Measurements from ENCODE around the gene TBC1D4.
"Not testable (repeated sequence)": the region's sequence is repeated elsewhere in the genome, so short reads cannot be mapped to it uniquely, and the experiment has no call there.

The TBC1D4 gene

DNA sequence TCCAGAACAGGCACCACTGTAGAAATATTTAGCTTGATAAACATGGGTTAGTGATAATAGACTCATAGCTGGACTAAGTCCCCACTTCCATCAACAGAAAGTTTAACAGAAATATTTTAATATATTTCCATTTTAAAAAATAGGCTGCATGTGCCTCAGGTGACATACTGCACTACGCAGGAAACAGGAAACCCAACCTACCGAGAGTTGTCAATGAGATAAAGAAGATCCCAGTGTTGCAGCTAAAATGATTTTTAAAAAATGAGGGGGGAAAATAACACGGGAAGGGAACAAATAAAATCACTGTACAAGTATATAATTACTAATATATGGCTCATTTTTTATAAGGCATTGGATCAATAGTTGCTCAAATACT is 154.8 kb downstream of the TBC1D4 start:
- DNase-seq (ENCODE audit: low read depth in 2 of 2, low spot score in 1 of 2): no peak

DNA sequence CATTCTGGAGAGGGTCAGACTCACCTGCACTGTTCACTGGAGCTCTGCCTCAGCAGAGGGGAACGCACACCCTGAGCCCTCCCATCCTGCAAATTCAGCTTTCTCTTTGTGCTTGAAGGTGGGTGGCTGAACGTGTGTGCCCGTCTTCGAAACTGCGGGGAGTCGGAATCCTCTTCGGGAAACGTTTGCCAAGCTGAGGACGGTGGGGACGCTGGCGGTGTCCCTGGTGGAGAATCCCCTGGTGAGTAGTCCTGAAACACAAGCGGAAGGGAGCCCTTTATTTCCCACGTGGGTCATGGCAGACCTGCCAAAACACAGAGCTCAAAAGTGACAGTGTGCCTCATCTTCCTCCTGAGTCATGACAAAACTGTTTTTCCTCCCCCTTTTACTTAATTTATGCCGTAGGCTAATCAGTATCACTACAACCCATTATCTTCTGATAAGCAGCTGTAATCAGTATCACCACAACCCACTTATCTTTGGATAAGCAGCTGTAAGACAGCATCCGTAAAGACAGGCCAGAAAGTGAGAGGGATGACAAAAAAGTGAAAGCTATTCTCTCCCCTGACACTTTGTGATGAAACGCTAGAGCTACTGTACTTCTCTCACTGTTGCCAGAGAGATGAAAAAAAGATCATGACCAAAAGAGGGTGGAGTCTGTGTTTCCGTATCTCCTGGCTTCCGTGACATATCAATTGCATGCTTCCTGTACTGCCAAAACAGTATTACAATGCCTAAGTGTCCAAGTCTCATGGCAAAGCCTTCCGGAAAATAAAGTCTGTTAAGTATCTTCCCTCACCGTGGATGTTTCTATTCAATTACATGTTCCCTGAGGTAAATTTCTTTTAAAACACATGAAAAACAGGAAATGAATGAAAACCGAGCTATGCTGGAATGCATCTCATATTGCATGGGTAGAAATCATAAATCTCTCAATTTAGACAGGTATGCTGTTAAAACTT is 155.5 kb downstream of the TBC1D4 start:
- DNase-seq (ENCODE audit: low read depth in 2 of 2, low spot score in 1 of 2): peak in 1 of 2 donors; percentile 4

DNA sequence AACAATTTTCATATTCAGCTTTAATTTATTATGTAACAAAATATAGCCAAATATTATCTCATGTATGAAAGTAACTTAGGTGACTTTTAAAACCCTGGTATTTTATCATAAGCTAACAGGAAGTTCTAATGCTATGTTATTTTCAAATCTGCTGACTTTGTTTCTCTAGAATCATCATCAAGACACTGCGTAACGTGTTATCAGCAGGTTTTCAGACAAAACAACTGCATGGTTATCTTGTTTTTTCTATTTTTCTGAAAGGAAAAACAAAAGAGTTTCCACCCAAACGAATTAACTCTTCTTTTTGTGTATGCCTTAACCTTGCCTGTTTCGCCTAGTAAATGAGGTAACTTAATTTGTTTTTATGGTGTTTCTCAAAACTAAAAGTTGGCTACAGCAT is 156.3 kb downstream of the TBC1D4 start:
- no peak for DNase-seq (ENCODE audit: low read depth in 2 of 2, low spot score in 1 of 2)

DNA sequence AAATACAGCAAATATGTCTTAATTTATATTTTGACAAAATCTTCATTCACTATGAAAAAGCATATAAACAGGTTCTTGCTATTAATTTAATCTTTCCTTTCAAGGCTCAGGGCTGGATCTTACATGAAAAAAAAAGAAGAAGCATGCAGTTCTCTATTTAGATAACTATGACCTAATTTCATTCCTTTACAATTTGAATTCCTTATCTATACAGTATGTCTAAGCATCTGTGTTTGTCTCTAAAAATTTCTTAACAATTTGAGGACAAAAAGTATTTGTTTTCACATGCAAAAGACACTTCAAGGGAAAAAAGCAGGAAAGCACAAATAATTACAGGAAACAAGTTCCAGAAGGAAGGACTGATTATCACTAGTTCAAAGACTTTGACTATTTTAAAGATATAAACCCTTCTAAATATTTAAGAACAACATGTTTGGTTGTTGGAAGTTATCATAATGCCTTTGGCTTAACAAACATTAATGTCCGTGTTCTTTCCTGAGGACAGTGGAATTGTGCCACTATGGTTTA is 157.5 kb downstream of the TBC1D4 start:
- no peak for DNase-seq (ENCODE audit: low read depth in 2 of 2, low spot score in 1 of 2)

DNA sequence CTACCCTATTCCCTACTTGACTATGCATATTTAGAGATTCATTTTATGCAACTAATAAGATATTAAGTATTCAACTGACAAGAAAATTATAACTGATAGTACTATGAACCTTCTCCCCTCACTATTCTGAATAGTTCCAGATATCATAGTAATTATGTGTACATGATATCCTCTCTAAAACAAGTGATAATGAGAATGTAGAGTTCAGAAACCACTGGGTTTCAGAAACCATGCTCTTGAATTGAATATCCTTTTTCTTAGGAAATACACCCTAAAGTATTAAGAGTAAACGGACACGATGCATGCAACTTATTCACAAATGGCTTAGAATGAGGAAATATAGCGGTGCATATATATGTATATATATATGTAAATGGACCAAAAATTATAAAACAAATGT is 160.9 kb downstream of the TBC1D4 start:
- no peak for DNase-seq (ENCODE audit: low read depth in 2 of 2, low spot score in 1 of 2)

DNA sequence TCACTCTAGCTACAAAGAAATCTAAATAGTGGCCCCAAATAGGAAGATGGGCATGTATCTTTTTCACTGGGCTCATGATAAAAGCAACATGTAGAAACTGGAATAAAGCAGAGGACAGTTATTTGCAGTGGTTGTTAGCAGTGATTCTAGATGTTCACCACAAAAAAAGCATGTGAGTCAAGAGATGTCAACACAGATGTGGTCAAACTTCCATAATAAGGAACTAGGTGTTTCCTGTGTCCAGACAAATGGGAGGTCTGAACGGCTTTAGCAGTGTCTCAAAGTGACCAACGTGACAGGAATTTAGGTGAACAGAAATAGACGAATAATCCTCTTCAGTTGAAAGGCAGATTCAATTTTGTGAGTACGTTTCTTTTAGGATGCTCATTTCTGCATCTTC is 162.7 kb downstream of the TBC1D4 start:
- DNase-seq (ENCODE audit: low read depth in 2 of 2, low spot score in 1 of 2): no peak

DNA sequence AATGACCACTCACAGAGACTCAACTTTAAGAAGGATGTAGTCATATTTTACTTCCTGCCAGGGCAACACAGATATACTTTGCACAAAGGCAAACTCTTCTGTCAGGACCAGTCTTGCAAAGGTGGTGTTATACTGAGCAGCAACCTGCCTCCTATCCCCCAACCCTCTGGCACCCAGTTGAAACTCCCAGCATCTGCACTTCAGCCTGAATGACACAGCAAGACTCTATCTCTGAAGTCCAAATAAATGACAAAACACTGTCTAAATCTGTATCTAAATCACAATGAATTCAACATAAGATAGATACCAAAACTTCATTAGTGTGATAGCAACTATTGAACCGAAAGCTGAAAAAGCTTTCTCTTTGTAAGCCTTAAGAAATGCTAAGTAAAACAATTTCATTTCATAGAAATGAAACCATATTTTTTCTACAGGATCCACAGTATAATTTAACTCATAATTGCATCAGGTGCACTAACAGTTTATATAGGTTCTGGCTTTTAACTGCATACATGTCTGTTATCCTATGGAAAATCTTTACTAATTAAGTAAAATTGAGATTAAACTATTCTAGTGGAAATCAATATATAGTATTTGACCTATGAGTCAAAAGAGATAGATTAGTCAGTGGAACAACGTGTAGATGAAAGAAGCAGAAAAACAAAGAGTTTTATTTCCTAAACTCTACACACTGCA is 163.7 kb downstream of the TBC1D4 start:
- no peak for DNase-seq (ENCODE audit: low read depth in 2 of 2, low spot score in 1 of 2)

DNA sequence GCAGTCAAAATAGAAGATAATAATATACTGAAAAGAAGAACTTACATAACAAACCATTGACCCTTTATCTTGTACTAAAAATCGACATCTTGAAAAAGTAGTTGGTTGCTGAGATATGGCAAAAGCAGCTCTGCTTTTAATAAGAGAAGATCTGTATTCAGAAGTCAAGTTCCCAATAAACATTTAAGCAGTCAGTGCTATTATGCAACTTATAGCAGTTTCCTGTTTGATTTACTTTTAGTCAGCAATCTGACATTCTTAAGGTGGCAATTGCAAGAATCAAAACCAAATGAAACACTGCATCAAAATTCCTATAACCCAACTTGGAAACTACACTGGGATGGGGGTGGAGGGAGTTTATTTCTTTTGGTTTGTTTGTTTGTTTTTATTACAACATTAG is 165.5 kb downstream of the TBC1D4 start:
- DNase-seq (ENCODE audit: low read depth in 2 of 2, low spot score in 1 of 2): no peak

DNA sequence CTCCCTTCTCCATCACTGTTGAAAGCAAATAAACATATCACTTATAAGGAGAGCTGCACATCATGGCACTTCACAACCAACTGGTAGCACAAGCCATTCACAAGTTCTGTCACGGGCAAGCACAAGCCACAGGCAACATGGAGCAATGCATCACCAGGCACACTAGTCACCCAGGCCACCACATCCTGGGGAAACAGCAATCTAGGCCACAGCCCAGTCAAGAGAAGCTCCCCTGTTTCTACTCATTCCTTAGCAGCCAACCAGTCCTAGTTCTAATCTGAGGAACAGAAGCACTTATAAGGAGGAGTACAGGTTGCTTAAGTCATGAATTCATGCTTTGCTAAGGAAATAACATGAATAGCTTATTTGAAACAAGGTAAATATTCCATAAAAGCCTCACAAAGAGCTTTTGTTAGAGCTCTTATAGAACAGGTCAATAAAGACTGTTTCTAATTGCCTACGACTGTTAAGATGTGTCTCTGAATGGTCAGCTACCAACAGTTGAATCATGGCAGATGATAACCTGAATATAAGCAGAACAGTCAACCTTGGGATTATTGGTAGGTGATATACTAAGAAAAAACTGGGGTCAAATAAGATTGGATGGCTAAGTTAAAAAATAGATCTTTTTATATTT is 169.0 kb downstream of the TBC1D4 start:
- DNase-seq (ENCODE audit: low read depth in 2 of 2, low spot score in 1 of 2): no peak

DNA sequence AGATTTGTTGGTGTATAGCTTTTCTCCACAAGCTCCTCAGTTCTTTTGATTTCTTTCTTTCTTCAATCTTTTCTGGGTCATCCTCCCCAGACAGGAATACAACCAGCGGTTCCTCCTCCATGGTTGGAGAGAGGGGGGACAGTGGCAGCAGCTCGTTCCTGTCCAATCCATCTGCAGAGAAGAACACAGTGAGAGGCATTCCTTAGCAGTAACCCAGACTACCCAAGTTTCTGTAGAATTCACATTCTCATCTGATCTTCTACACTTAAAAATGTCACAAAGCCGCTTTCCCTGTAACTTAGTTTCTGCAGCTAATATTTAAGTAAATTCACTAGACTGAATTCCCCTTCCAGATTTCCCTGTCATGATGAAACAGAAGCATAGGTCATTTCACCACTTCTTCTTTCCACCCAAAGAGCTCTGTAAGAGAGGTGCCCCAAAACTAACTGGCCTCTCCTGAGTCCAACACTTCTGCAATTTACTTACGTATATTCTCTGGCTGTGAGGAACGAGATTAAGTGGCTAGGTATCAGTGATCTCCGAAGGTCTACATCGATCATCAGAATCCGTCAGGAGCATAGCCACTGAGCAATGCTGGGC is 171.9 kb downstream of the TBC1D4 start:
- DNase-seq (ENCODE audit: low read depth in 2 of 2, low spot score in 1 of 2): no peak

DNA sequence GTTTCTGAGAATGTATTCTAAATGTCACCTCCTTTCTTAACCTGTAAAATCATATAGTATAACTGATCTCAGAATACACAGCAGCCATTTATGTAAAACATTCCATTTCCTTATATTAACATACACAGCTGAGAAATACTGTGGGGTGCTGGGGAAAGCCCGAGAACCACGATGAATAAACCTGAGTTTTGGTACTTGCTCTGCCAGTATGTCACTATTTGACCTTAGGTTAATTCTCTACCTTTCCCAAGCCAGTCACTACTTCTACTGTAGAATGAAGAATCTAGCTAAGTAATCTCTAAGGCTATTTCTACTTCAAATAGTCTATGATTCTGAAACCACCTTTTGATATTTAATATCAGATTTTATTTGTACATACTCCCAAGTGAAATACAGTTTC is 173.7 kb downstream of the TBC1D4 start:
- no peak for DNase-seq (ENCODE audit: low read depth in 2 of 2, low spot score in 1 of 2)

DNA sequence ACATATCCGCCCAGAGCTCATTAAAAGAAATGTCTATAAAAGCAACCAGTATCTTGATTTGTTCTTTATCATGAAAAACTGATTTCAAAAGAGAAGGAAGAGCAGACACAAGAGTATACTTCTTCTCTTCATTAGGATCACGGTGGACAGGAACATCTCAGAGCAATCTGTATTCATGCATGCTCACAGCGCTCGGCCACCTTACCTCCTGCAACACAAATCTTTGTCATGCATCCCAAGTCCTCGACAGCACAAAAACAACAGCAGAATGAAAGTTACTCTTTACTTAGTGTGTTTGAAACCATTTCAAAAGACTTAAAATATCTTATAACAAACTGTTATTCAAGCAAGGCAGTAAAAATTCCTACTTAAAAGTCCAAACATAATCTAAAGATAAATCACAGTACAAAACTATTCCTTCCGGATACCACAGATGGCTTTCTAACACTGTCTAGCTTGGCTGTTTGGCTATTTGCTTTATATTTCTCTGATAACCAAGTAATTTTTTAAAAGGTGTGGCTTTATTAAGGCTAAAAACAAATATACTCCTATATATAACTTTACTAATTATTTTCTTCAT is 174.5 kb downstream of the TBC1D4 start:
- no peak for DNase-seq (ENCODE audit: low read depth in 2 of 2, low spot score in 1 of 2)

DNA sequence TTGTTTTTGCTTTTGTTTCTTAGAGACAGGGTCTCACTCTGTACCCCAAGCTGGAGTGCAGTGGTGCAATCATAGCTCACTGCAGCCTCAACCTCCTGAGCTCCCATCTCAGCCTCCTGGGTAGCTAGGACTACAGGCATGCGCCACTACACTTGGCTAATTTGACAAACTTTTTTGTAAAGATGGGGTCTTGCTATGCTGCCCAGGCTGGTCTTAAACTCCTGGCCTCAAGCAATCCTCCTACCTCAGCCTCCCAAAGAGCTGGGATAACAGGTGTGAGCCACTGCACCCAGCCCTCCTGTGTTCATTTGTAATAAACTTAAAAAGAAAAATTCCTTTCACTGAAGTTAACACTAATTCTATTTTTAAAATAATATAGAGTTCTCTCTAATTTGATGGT is 175.0 kb downstream of the TBC1D4 start:
- DNase-seq (ENCODE audit: low read depth in 2 of 2, low spot score in 1 of 2): not testable (repeated sequence)

DNA sequence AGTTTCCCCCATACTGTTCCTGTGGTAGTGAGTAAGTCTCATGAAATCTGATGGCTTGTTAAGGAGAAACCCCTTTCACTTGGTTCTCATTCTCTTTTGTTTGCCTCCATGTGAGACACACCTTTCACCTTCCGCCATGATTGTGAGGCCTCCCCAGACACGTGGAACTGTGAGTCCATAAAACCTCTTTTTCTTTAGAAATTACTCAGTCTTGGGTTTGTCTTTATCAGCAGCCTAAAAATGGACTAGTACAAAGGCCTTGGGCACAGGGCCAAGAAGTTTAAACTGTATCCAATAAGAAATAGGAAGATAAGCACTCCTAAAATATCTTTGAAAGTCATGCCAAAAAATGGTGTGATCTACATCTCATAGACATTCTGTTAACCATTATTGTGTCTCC is 176.9 kb downstream of the TBC1D4 start:
- no peak for DNase-seq (ENCODE audit: low read depth in 2 of 2, low spot score in 1 of 2)

DNA sequence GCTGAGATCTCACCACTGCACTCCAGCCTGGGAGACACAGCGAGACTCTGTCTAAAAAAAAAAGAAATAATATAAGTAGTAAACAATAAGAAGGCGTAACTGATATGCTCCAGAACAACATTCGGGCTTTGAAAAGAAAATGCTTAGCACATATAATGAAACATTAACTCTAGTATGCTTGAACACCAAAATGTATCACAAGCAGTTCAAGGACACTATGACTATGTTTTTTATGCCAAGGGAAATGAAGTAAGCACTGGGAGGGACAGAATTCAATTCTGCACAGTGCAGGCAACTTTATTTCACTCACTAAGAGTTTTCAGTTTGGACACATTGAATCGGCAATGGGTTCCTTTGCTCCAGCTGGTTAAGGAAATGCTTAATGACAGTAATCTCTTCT is 178.7 kb downstream of the TBC1D4 start:
- no peak for DNase-seq (ENCODE audit: low read depth in 2 of 2, low spot score in 1 of 2)

DNA sequence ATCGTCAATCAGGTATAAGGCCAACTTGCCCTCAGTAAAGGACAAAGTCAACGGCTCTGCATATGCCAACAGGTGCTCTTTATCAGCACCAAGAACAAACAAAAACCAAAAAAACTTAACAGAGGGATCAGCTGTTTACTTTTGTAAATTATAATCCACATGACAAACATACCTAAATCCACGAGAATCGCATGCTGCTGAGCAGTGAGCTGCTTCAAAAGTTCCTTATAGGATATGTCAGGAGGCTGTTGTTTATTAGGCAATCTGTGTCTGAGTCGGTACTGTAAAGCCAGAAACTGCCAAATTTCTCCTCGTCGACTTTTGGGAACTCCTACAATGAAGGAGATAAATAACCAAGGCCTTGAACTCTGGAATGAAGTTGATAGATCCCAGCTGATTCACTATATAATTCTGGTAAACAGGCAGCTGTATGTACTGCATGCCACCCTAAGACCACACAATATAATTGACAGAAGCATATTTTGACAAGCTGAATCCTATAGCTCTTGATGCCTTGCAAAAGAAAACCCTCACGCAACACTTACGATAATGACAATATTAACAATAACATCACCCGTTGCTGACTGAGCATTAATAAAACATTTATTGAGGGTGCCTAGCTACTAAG is 179.8 kb downstream of the TBC1D4 start:
- DNase-seq (ENCODE audit: low read depth in 2 of 2, low spot score in 1 of 2): no peak

DNA sequence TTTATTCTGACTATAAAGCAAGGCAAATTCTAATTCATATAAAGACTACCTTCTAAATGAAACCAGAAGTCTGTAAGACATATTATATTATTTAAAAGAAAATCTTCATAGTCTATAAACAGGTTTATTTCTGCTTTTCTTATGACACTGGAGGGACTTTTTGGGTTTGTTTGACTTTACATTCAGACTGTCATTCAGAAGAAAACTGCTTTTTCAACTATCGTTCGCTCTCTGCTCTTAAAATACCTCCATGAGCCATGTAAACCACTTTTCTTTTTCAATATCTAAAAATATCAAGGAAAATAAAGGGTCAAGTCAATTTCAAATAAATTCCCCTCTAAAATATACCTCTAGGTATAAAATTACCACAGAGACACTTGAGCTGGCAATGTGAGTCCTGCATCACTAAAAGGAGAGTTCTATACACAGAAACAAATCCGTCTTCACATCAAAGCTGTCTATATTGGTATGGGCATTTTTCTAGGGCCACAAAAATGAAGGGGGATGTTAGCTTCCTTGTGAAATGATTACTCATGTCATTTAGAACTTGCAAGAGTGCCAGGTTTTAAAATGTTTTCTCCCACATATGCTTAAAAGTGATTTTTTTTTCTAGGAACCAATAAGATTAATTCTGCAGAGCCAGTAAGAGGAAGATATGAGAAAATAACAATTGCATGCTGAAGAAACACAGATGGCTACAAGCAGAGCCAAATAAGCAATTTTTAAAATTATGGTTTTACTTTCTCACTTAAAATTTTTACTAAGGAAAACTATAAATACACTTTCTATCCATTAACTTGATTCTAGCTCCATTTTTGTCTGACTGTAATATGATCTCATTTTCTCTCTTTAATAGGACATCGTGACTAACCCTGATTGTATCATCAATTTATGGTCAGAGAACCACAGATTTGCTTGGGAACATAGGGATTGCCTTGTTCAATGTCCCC is 181.8 kb downstream of the TBC1D4 start:
- DNase-seq (ENCODE audit: low read depth in 2 of 2, low spot score in 1 of 2): no peak

DNA sequence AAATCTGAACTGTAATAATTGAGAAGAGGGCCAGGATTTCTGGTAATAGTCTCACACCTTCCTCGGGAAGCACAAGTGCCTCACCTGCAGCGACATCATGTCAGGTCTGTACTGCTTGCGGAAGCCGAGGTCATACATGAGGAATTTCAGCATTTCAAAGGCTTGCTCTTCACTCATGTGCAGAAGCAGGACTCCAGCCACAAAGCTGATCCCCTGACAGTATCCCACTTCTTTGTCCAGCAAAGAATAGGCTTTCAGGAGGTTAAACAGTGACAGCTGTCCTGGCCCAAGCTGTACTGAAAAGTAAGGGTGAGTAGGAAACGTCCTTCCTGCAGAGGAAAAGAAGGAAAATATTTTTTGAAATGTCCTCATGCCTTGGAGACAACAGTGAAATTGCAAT is 182.7 kb downstream of the TBC1D4 start:
- DNase-seq (ENCODE audit: low read depth in 2 of 2, low spot score in 1 of 2): no peak

DNA sequence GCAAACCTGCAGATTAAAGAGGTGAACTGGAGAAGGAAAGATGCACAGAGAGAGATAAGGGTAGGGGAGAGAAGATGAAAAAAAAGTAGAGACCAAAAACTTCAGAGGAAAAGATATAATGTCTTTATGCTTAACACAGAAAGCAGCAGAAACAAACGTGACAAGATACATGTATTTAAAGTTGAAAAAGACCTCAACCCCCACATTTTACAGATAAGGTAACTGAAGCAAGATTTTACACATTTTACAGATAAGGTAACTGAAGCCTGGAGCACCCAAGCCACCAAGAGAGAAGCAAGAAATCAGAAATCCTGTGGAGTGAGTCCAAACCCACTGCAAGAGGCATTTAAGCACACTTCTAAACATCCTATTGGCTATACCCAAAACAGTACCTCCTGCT is 185.3 kb downstream of the TBC1D4 start:
- DNase-seq (ENCODE audit: low read depth in 2 of 2, low spot score in 1 of 2): no peak

All from stimulated activated CD8-positive, alpha-beta memory T cell treated with anti-CD3 and anti-CD28 coated beads, Interleukin-4, amount 100 ng/mL, for 4 hours (primary cell).